C4-2B (cell line): ENCODE data around the gene PGA5.
"Not testable (repeated sequence)": the region's sequence is repeated elsewhere in the genome, so short reads cannot be mapped to it uniquely, and the experiment has no call there.

Experiments
- ZFX ChIP-seq: fragments of 450-650 bp; IDR thresholded peaks from 2 replicates; pipeline ENCODE4 v1.6.1; 2017
- TF ChIP-seq, protein P1 (sequence below): fragments of 450-650 bp; conservative IDR thresholded peaks from 2 replicates; pipeline ENCODE4 v1.5.1; 2017; ENCODE audit warnings: mild to moderate bottlenecking

GRCh38 chr11:61241526-61241925 is 551 bp downstream of the PGA5 start:
- TF ChIP-seq, protein P1, sequence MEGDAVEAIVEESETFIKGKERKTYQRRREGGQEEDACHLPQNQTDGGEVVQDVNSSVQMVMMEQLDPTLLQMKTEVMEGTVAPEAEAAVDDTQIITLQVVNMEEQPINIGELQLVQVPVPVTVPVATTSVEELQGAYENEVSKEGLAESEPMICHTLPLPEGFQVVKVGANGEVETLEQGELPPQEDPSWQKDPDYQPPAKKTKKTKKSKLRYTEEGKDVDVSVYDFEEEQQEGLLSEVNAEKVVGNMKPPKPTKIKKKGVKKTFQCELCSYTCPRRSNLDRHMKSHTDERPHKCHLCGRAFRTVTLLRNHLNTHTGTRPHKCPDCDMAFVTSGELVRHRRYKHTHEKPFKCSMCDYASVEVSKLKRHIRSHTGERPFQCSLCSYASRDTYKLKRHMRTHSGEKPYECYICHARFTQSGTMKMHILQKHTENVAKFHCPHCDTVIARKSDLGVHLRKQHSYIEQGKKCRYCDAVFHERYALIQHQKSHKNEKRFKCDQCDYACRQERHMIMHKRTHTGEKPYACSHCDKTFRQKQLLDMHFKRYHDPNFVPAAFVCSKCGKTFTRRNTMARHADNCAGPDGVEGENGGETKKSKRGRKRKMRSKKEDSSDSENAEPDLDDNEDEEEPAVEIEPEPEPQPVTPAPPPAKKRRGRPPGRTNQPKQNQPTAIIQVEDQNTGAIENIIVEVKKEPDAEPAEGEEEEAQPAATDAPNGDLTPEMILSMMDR, result not testable (repeated sequence)
- not testable (repeated sequence) for TF ChIP-seq ZFX
